HCT116 (cell line): ENCODE data around the gene GALNT2. TPM values are rescaled to one million over a fixed set of nuclear protein-coding genes. Genes with fewer than 3 reads are reported as not detected.

Source experiments
- ATAC-seq: fragments of 200-7000 bp; cut with Tn5 transposase; 2 replicates; pipeline ENCODE4 v1.9.1; 2020; ENCODE audit warnings: mild to moderate bottlenecking, moderate library complexity
- BruUV-seq: library from RNA; stranded (reverse); fragments of 400-500 nt; replicated peaks from 2 replicates; lab custom pipeline; 2021; lab: Mats Ljungman, UMichigan
- CTCF ChIA-PET: fragments of 300-600 bp; sonication (Branson Sonifier 250); formaldehyde crosslinking; loops from one replicate; lab custom pipeline; 2021; ENCODE audit warnings: antibody characterized with exemption; lab: Charles Lee
- POLR2A ChIA-PET: fragments of 300-600, 350-600 bp; sonication (Branson Sonifier 250); formaldehyde crosslinking; loops from one replicate; lab custom pipeline; 2021; ENCODE audit warnings: antibody characterized with exemption; lab: Charles Lee
- RAD21 ChIA-PET, 2 experiments: fragments of 300-600 bp; sonication (Branson Sonifier 250); formaldehyde crosslinking; loops; one replicate each; lab custom pipeline; 2023; ENCODE audit warnings: low total read pairs in 2 of 2; ENCODE audit not compliant: uncharacterized antibody in 2 of 2, unreplicated experiment in 2 of 2, low non-redundant PET in 1 of 2; lab: Charles Lee
- DNase-seq: peaks from one replicate; pipeline ENCODE4 v3.0.0-alpha.2; 2010; ENCODE audit warnings: low read depth, low spot score
- H2AFZ ChIP-seq: fragments of 200-600 bp; shearing (Covaris generic), sonication (generic); 2 replicates; pipeline ENCODE4 v1.6.1; 2017; ENCODE audit warnings: low read depth, mixed run types, mixed read lengths, antibody characterized with exemption, low read length; ENCODE audit not compliant: poor library complexity, severe bottlenecking
- H3K27ac ChIP-seq: 2 replicates; pipeline ENCODE4 v1.5.1; 2012; ENCODE audit warnings: low read depth, low read length
- H3K27me3 ChIP-seq: fragments of 200-600 bp; sonication (generic); 2 replicates; pipeline ENCODE4 v1.6.1; 2016; ENCODE audit warnings: mixed run types, low read length, mixed read lengths; ENCODE audit not compliant: insufficient read depth
- H3K36me3 ChIP-seq, 2 experiments: fragments of 200-500 bp in 1 of 2; fragments of 200-600 bp in 1 of 2; sonication (Bioruptor generic) in 1 of 2; sonication (generic) in 1 of 2; 2 replicates each; pipeline versions ENCODE4 v1.5.1 to v1.6.1; 2014 to 2016; ENCODE audit warnings: low read length in 2 of 2, inconsistent platforms in 1 of 2, mixed read lengths in 1 of 2, mixed run types in 1 of 2; ENCODE audit not compliant: insufficient read depth in 2 of 2, control insufficient read depth in 1 of 2
- H3K4me1 ChIP-seq, 2 experiments: fragments of 200-600 bp in 1 of 2; sonication (generic) in 1 of 2; 2 replicates each; pipeline versions ENCODE4 v1.5.1 to v1.6.1; 2012 to 2017; ENCODE audit warnings: low read length in 2 of 2, inconsistent platforms in 1 of 2, mild to moderate bottlenecking in 1 of 2, mixed read lengths in 1 of 2, mixed run types in 1 of 2, moderate library complexity in 1 of 2; ENCODE audit not compliant: insufficient read depth in 2 of 2, control insufficient read depth in 1 of 2
- H3K4me2 ChIP-seq: fragments of 200-600 bp; sonication (generic); 2 replicates; pipeline ENCODE4 v1.6.1; 2017; ENCODE audit warnings: mixed run types, low read length, mixed read lengths
- H3K4me3 ChIP-seq, 2 experiments: fragments of 200-600 bp in 1 of 2; sonication (generic) in 1 of 2; replicated peaks in 1 of 2; 2 replicates each; pipeline ENCODE4 v1.5.1; 2011 to 2016; ENCODE audit warnings: low read length in 2 of 2, control low read depth in 1 of 2, low read depth in 1 of 2, mild to moderate bottlenecking in 1 of 2, mixed read lengths in 1 of 2, mixed run types in 1 of 2
- H3K79me2 ChIP-seq: fragments of 200-600 bp; sonication (generic); 2 replicates; pipeline ENCODE4 v1.6.1; 2017; ENCODE audit warnings: mild to moderate bottlenecking, mixed run types, low read length, moderate library complexity, mixed read lengths; ENCODE audit not compliant: insufficient read depth
- H3K9ac ChIP-seq: fragments of 200-600 bp; sonication (generic); 2 replicates; pipeline ENCODE4 v1.6.1; 2016; ENCODE audit warnings: low read length, mixed read lengths
- H3K9me2 ChIP-seq: fragments of 200-600 bp; sonication (generic), shearing (Covaris generic); 2 replicates; pipeline ENCODE4 v1.6.1; 2017; ENCODE audit warnings: mixed run types, mild to moderate bottlenecking, moderate library complexity; ENCODE audit not compliant: insufficient read depth
- H3K9me3 ChIP-seq, 2 experiments: fragments of 200-500 bp in 1 of 2; fragments of 200-600 bp in 1 of 2; sonication (Bioruptor generic) in 1 of 2; sonication (generic) in 1 of 2; 2 replicates each; pipeline ENCODE4 v1.6.1; 2014 to 2017; ENCODE audit warnings: low read length in 2 of 2, mixed read lengths in 2 of 2, inconsistent platforms in 1 of 2, low read depth in 1 of 2, mild to moderate bottlenecking in 1 of 2, mixed run types in 1 of 2, moderate library complexity in 1 of 2; ENCODE audit not compliant: control insufficient read depth in 1 of 2, insufficient read depth in 1 of 2
- H4K20me1 ChIP-seq: fragments of 200-600 bp; sonication (generic), shearing (Covaris generic); 2 replicates; pipeline ENCODE4 v1.6.1; 2017; ENCODE audit warnings: mixed run types, mild to moderate bottlenecking, moderate library complexity; ENCODE audit not compliant: insufficient read depth
- CBX3 ChIP-seq: IDR thresholded peaks from 2 replicates; pipeline ENCODE4 v1.6.1; 2012; ENCODE audit warnings: low read depth
- CEBPB ChIP-seq: IDR thresholded peaks from 2 replicates; pipeline ENCODE4 v1.6.1; 2012; ENCODE audit warnings: low read depth
- EGR1 ChIP-seq: IDR thresholded peaks from 2 replicates; pipeline ENCODE4 v1.6.1; 2012; ENCODE audit warnings: low read depth
- EZH2 ChIP-seq: fragments of 200-600 bp; sonication (generic); IDR thresholded peaks from 2 replicates; pipeline ENCODE4 v1.6.1; 2017; ENCODE audit warnings: antibody characterized with exemption, mixed run types
- EZH2phosphoT487 ChIP-seq: fragments of 200-600 bp; IDR thresholded peaks from 2 replicates; pipeline ENCODE4 v1.6.1; 2018; ENCODE audit warnings: antibody characterized with exemption, borderline replicate concordance
- FOSL1 ChIP-seq: IDR thresholded peaks from 2 replicates; pipeline ENCODE4 v1.6.1; 2012; ENCODE audit warnings: low read depth
- JUND ChIP-seq: IDR thresholded peaks from 2 replicates; pipeline ENCODE4 v1.6.1; 2012
- POLR2AphosphoS5 ChIP-seq: IDR thresholded peaks from 2 replicates; pipeline ENCODE4 v1.6.1; 2011; ENCODE audit warnings: mild to moderate bottlenecking, low read depth, low read length, moderate library complexity
- RAD21 ChIP-seq: IDR thresholded peaks from 2 replicates; pipeline ENCODE4 v1.6.1; 2012; ENCODE audit warnings: low read depth, mild to moderate bottlenecking
- SIN3A ChIP-seq: IDR thresholded peaks from 2 replicates; pipeline ENCODE4 v1.6.1; 2012; ENCODE audit warnings: low read depth
- SP1 ChIP-seq: IDR thresholded peaks from 2 replicates; pipeline ENCODE4 v1.6.1; 2012; ENCODE audit warnings: low read depth
- TCF7L2 ChIP-seq: IDR thresholded peaks from 2 replicates; pipeline ENCODE4 v1.7.0; 2011; ENCODE audit warnings: borderline replicate concordance, inconsistent platforms; ENCODE audit not compliant: insufficient read depth, insufficient read length; ENCODE audit errors: extremely low read depth
- YY1 ChIP-seq: IDR thresholded peaks from 2 replicates; pipeline ENCODE4 v1.6.1; 2011; ENCODE audit warnings: low read length, low read depth, moderate library complexity, mild to moderate bottlenecking; ENCODE audit not compliant: insufficient replicate concordance; ENCODE audit errors: extremely low read depth
- ZFX ChIP-seq: fragments of 450-650 bp; IDR thresholded peaks from 2 replicates; pipeline ENCODE4 v1.6.1; 2017
- ZNF274 ChIP-seq: fragments of 200-500 bp; sonication (Bioruptor generic); IDR thresholded peaks from 2 replicates; pipeline ENCODE4 v1.6.1; 2014; ENCODE audit warnings: mild to moderate bottlenecking, low read depth, low read length, inconsistent platforms
- intact Hi-C: fragments of 100-400 bp; cut with micrococcal nuclease; formaldehyde crosslinking; loops from 2 replicates; pipeline ENCODE4 v1.10.0; 2022
- total RNA-seq: library from RNA; stranded (reverse); gene quantifications from one replicate; pipeline ENCODE4 v1.2.1, GENCODE V29; 2021; ENCODE audit not compliant: unreplicated experiment
- TF ChIP-seq, protein P1 (sequence below): IDR thresholded peaks from 2 replicates; pipeline ENCODE4 v1.6.1; 2011; ENCODE audit warnings: mild to moderate bottlenecking, low read length, moderate library complexity; ENCODE audit not compliant: insufficient replicate concordance; ENCODE audit errors: extremely low read depth
- TF ChIP-seq, protein P2 (sequence below), 3 experiments: fragments of 200-600 bp in 1 of 3; sonication (generic) in 1 of 3; IDR thresholded peaks in 2 of 3; conservative IDR thresholded peaks in 1 of 3; 2 replicates each; pipeline ENCODE4 v1.5.1; 2012 to 2017; ENCODE audit warnings: low read depth in 2 of 3, low read length in 2 of 3, antibody characterized with exemption in 1 of 3, borderline replicate concordance in 1 of 3, control low read depth in 1 of 3, mild to moderate bottlenecking in 1 of 3, mixed read lengths in 1 of 3, mixed run types in 1 of 3, moderate library complexity in 1 of 3; ENCODE audit not compliant: insufficient read depth in 1 of 3

Gene GALNT2
- total RNA-seq, 1 experiment from 2014 or later: 40.8 TPM

DNA sequence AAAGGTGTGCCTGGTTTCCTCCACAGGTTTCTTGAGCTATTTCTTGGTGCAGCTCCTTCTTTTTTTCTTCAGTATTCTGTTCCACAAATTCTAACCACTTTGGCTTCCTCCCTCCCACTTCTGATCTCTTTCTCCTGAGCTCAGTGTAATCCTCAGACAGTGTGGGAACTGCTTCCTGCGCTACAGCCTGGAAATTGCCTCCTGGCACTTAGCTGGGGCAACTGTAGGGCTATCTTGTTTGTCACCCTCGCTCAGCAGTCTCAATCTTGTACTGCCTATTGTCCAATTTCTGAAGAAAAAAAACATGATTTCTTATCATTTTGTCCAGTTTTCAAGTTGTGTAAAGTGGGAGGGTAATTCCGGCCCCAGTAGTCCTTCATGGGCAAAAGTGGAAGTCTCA lies 24.0 kb upstream of the GALNT2 start:
- no peak overlapping the region for H3K27ac ChIP-seq
- H4K20me1 ChIP-seq: no peaks in the 10 kb centered on the region
- ChIA-PET POLR2A (no interaction called here), CTCF (no interaction called here), RAD21 (no interaction called here)
- peaks cover 7% of the 10 kb centered on the region; the same call in 1 of the 2 replicates for H3K27me3 ChIP-seq
- H3K4me3 ChIP-seq: no peak overlapping the region
- ATAC-seq (no peak), DNase-seq (no peak)
- peaks cover 0 to 8% of the 10 kb centered on the region in 2 experiments; a peak in 2 of 4 replicates for H3K4me1 ChIP-seq
- no peaks in the 10 kb centered on the region for H3K9me2 ChIP-seq
- no TSS peak for BruUV-seq
- H2AFZ ChIP-seq: no peak overlapping the region
- no peaks in the 10 kb centered on the region for H3K9me3 ChIP-seq
- no peak for TF ChIP-seq JUND
- TF ChIP-seq RAD21: no peak
- no peak for TF ChIP-seq SP1
- TF ChIP-seq CBX3: no peak
- no peak for TF ChIP-seq EGR1
- TF ChIP-seq, protein P1, sequence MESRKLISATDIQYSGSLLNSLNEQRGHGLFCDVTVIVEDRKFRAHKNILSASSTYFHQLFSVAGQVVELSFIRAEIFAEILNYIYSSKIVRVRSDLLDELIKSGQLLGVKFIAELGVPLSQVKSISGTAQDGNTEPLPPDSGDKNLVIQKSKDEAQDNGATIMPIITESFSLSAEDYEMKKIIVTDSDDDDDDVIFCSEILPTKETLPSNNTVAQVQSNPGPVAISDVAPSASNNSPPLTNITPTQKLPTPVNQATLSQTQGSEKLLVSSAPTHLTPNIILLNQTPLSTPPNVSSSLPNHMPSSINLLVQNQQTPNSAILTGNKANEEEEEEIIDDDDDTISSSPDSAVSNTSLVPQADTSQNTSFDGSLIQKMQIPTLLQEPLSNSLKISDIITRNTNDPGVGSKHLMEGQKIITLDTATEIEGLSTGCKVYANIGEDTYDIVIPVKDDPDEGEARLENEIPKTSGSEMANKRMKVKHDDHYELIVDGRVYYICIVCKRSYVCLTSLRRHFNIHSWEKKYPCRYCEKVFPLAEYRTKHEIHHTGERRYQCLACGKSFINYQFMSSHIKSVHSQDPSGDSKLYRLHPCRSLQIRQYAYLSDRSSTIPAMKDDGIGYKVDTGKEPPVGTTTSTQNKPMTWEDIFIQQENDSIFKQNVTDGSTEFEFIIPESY: no peak
- TF ChIP-seq SIN3A: no peak
- TF ChIP-seq, all 23 proteins: peak for 0
- H3K9ac ChIP-seq: no peak overlapping the region
- no peaks in the 10 kb centered on the region for H3K79me2 ChIP-seq
- H3K36me3 ChIP-seq: no peaks in the 10 kb centered on the region
- no peak overlapping the region for H3K4me2 ChIP-seq
- intact Hi-C loops: no loop called here

DNA sequence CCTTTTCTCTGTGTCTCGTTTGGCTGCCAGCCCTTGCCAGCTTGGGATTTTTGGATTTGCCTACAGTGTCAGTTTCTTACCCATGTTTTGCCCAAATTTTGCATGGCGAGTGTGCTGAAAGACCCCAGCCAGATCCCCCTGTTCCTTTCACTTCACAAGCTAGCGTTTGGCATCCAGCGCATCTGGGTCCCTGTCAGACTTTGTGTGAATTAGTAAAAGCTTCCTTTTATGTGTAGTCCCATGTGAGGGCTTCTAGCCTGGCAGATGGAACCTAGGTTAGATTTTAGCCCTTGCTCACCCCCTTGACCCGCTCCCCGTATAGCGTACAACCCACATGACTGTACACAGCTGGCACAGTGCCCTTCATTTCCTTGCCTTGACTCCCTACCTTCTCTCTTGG lies 22.3 kb upstream of the GALNT2 start:
- no TSS peak for BruUV-seq

More for the DNA sequence above, 22.3 kb upstream of the GALNT2 start:
- intact Hi-C loops: no loop called here
- Histone ChIP-seq H3K79me2 (no peaks in the 10 kb centered on the region), H3K27me3 (peaks cover 11% of the 10 kb centered on the region), H3K4me2 (no peak overlapping the region), H3K36me3 (no peaks in the 10 kb centered on the region), H3K27ac (no peak overlapping the region), H4K20me1 (no peaks in the 10 kb centered on the region), H3K4me3 (no peak overlapping the region), H3K9me3 (no peaks in the 10 kb centered on the region), H3K9me2 (no peaks in the 10 kb centered on the region), H2AFZ (no peak overlapping the region), H3K4me1 (peaks cover 0 to 8% of the 10 kb centered on the region in 2 experiments; a peak in 2 of 4 replicates), H3K9ac (no peak overlapping the region)
- RAD21 ChIA-PET: no interaction called here
- no peak for TF ChIP-seq FOSL1
- TF ChIP-seq TCF7L2: no peak
- no peak for TF ChIP-seq POLR2AphosphoS5
- TF ChIP-seq CEBPB: no peak
- no peak for TF ChIP-seq ZFX
- no peak for TF ChIP-seq EZH2phosphoT487
- no peak for TF ChIP-seq RAD21
- TF ChIP-seq EZH2: no peak
- no peak for TF ChIP-seq SP1
- TF ChIP-seq, protein P2, sequence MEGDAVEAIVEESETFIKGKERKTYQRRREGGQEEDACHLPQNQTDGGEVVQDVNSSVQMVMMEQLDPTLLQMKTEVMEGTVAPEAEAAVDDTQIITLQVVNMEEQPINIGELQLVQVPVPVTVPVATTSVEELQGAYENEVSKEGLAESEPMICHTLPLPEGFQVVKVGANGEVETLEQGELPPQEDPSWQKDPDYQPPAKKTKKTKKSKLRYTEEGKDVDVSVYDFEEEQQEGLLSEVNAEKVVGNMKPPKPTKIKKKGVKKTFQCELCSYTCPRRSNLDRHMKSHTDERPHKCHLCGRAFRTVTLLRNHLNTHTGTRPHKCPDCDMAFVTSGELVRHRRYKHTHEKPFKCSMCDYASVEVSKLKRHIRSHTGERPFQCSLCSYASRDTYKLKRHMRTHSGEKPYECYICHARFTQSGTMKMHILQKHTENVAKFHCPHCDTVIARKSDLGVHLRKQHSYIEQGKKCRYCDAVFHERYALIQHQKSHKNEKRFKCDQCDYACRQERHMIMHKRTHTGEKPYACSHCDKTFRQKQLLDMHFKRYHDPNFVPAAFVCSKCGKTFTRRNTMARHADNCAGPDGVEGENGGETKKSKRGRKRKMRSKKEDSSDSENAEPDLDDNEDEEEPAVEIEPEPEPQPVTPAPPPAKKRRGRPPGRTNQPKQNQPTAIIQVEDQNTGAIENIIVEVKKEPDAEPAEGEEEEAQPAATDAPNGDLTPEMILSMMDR (IDR thresholded peaks at IDR 0.05 in 2 of 3, conservative IDR thresholded peaks at IDR 0.05 in 1 of 3; ENCODE audit: borderline replicate concordance in 1 of 3, insufficient read depth in 1 of 3, low read depth in 2 of 3, low read length in 2 of 3): no peak
- no peak for TF ChIP-seq YY1
- TF ChIP-seq ZNF274: no peak
- CTCF ChIA-PET: no interaction called here
- POLR2A ChIA-PET: no interaction called here
- DNase-seq: no peak
- no peak for ATAC-seq
